ENCODE results near the gene PAIP2. TPM values are rescaled to one million over a fixed set of nuclear protein-coding genes. Genes with fewer than 3 reads are reported as not detected.

Gene PAIP2
- total RNA-seq, 1 donor from 2014 or later: 79.7 TPM

DNA sequence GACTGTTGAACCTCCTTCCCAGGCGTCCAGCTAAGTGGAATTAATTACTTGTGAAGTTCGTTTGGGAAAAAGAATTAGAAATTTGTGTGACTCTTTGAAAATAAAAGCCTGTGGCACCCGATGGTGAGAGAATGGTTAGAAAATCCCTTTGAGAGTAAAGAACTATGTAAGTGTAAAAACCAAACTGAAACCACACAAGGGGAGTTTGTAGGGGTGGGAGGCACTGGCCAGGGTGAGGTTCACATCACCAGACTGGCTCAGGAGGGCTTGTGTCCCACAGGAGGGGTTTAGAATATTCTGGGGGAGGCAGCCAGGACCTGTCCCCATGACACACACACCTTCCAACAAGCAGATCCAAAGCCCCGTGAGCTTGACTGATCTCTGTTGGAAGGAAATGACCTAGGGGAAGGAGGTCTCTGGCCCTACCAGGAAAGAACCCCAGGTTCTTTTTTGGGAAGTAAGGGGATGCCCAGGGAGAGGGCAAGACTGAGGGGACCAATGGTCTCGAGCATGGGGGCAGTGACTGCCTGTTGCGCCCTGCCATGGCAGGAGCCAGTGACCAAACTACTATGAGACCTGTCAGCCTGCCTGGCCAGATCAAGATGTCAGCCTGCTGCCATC is 58.0 kb downstream of the PAIP2 start:
- ChIA-PET POLR2A (interaction anchor here (0.6 kb wide), 1 partner anchor 1354 kb away, joined by 3 read pairs; no protein-coding TSS in a partner anchor), CTCF (no interaction called here)
- H3K4me1 Mint-ChIP-seq: peaks cover 24% of the 10 kb centered on the region

GRCh38 chr5:139401546-139401945 is 59.9 kb downstream of the PAIP2 start:
- ChIA-PET CTCF (no interaction called here), POLR2A (no interaction called here)
- TF ChIP-seq, protein P1, sequence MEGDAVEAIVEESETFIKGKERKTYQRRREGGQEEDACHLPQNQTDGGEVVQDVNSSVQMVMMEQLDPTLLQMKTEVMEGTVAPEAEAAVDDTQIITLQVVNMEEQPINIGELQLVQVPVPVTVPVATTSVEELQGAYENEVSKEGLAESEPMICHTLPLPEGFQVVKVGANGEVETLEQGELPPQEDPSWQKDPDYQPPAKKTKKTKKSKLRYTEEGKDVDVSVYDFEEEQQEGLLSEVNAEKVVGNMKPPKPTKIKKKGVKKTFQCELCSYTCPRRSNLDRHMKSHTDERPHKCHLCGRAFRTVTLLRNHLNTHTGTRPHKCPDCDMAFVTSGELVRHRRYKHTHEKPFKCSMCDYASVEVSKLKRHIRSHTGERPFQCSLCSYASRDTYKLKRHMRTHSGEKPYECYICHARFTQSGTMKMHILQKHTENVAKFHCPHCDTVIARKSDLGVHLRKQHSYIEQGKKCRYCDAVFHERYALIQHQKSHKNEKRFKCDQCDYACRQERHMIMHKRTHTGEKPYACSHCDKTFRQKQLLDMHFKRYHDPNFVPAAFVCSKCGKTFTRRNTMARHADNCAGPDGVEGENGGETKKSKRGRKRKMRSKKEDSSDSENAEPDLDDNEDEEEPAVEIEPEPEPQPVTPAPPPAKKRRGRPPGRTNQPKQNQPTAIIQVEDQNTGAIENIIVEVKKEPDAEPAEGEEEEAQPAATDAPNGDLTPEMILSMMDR (IDR thresholded peaks at IDR 0.05): no peak
- H3K27me3 Mint-ChIP-seq: no peaks in the 10 kb centered on the region
- no peak overlapping the region for H3K4me3 Mint-ChIP-seq
- intact Hi-C loops (cut with micrococcal nuclease): loop anchor here (5.0 to 10.0 kb wide), 2 partner anchors 937 to 1246 kb away; partner anchors contain the start of genes EGR1, IK and NDUFA2
- H3K9me3 Mint-ChIP-seq: no peaks in the 10 kb centered on the region
- DNase-seq: no peak
- H3K27ac Mint-ChIP-seq: no peak overlapping the region
- peaks cover 32% of the 10 kb centered on the region for H3K4me1 Mint-ChIP-seq
- ATAC-seq (ENCODE audit: low read depth): no peak
- peaks cover 5% of the 10 kb centered on the region for H3K36me3 Mint-ChIP-seq (ENCODE audit: low read depth)

More for the DNA sequence above, 58.0 kb downstream of the PAIP2 start:
- intact Hi-C loops (cut with micrococcal nuclease): loop anchor here (5.0 to 10.0 kb wide), 3 partner anchors 575 to 1248 kb away; partner anchors contain the start of genes EGR1, IK and NDUFA2
- ATAC-seq (ENCODE audit: low read depth): no peak
- Mint-ChIP-seq H3K27me3 (no peaks in the 10 kb centered on the region), H3K9me3 (no peaks in the 10 kb centered on the region), H3K27ac (no peak overlapping the region), H3K4me3 (no peak overlapping the region), H3K36me3 (ENCODE audit: low read depth) (peaks cover 5% of the 10 kb centered on the region)
- TF ChIP-seq, protein P1 (IDR thresholded peaks at IDR 0.05): no peak
- no peak for DNase-seq

- intact Hi-C loops (cut with micrococcal nuclease): loop anchor here (5.0 to 10.0 kb wide), 2 partner anchors 938 to 1245 kb away; partner anchors contain the start of genes EGR1, IK and NDUFA2
- DNase-seq (no peak), ATAC-seq (ENCODE audit: low read depth) (no peak)
- POLR2A ChIA-PET: interaction anchor here (0.5 to 2.3 kb wide), 7 partner anchors 13 to 827 kb away, joined by 3 to 24 read pairs (median 5); partner anchors contain the start of genes HSPA9, MZB1, PAIP2 and UBE2D2
- Mint-ChIP-seq H3K27ac (no peak overlapping the region), H3K9me3 (no peaks in the 10 kb centered on the region), H3K4me1 (peaks cover 43% of the 10 kb centered on the region), H3K27me3 (no peaks in the 10 kb centered on the region), H3K36me3 (ENCODE audit: low read depth) (peaks cover 5% of the 10 kb centered on the region), H3K4me3 (peak overlapping the region; percentile 90)
- TF ChIP-seq, protein P1 (IDR thresholded peaks at IDR 0.05): no peak
- CTCF ChIA-PET: interaction anchor here (0.9 kb wide), 1 partner anchor 15 kb away, joined by 3 read pairs; no protein-coding TSS in a partner anchor
Observed at GRCh38 chr5:139402561-139403158, 61.0 kb downstream of the PAIP2 start.

DNA sequence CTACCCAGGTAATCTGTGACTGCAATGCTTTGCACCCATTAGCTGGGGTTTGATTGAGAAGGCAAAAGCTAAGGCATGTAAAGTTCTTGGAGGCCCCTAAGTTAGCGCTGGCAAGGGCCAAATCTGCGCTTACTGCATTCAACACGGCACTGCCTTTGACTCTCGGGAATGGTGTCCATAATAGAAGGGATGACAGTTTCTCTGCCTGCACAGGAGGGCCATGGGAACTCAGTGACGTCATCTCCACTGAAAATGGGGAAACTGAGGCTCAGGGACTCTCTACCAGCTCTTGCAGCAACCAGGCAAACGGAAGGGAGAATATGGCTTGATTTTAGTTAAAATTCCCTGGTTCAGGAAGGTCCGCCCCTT is 61.7 kb downstream of the PAIP2 start:
- intact Hi-C loops (cut with micrococcal nuclease): loop anchor here (5.0 to 10.0 kb wide), 2 partner anchors 939 to 1244 kb away; partner anchors contain the start of genes EGR1, IK and NDUFA2
- ChIA-PET CTCF (interaction anchor here (0.9 to 1.1 kb wide), 3 partner anchors 16 to 112 kb away, joined by 3 to 4 read pairs (median 3); no protein-coding TSS in a partner anchor), POLR2A (interaction anchor here (0.5 to 2.3 kb wide), 16 partner anchors 8 to 1065 kb away, joined by 3 to 24 read pairs (median 5); partner anchors contain the start of genes FAM53C, MZB1, PAIP2 and SIL1)
- ATAC-seq (ENCODE audit: low read depth) (no peak), DNase-seq (no peak)
- Mint-ChIP-seq H3K4me1 (peaks cover 50% of the 10 kb centered on the region), H3K27me3 (no peaks in the 10 kb centered on the region), H3K9me3 (no peaks in the 10 kb centered on the region), H3K4me3 (peak overlapping the region; percentile 90), H3K36me3 (ENCODE audit: low read depth) (peaks cover 5% of the 10 kb centered on the region), H3K27ac (peak overlapping the region; percentile 96)
- TF ChIP-seq, protein P1 (IDR thresholded peaks at IDR 0.05): no peak

Data from activated B cell treated with CpG ODN at 0.5 μM for 24 hours (primary cell).